Activated naive CD4-positive, alpha-beta T cell treated with Interleukin-2 at 50 U/mL for 16 hours (primary cell): ENCODE results near the gene NXPH4.

Experiments
- DNase-seq: peaks from one replicate; pipeline ENCODE4 v3.0.0-alpha.2; 2020

NXPH4 gene

DNA sequence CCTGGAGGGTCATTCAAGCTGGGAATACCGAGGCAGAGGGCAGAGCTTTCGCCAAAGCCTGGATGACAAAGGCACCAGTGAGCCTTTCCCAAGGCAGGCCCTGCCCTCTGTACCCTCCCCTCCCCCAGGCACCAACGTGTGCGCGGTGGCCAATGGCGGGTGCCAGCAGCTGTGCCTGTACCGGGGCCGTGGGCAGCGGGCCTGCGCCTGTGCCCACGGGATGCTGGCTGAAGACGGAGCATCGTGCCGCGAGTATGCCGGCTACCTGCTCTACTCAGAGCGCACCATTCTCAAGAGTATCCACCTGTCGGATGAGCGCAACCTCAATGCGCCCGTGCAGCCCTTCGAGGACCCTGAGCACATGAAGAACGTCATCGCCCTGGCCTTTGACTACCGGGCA lies 31.2 kb upstream of the NXPH4 start:
- no peak for DNase-seq

DNA sequence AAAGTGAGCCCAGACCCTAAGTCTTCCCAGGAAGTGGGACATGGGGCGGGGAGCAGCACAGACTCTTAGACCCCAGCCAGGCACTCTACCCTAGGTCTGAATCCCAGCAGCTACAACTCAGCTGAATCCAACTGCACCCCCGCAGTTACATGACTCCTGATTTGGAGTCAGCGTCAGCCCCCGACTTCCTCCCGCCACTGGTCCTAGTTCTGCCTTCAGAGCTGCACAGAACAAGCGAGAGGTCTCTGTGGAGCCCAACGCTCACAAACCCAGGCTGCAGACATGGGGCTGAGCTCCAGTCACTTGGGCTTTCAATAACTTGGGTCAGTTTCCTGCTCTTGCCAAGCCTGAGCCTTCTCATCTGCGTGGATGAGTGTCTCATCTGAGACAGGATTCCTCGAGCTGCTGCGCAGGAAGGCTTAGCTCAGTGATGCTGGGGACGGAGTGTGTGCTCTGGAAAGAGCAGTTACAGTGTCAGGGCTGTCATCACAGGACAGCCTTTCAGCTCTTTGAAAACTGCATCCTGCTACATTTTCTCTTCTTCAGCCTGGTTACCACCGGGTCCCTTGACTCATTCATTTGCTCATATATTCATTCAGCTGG lies 30.6 kb upstream of the NXPH4 start:
- no peak for DNase-seq

DNA sequence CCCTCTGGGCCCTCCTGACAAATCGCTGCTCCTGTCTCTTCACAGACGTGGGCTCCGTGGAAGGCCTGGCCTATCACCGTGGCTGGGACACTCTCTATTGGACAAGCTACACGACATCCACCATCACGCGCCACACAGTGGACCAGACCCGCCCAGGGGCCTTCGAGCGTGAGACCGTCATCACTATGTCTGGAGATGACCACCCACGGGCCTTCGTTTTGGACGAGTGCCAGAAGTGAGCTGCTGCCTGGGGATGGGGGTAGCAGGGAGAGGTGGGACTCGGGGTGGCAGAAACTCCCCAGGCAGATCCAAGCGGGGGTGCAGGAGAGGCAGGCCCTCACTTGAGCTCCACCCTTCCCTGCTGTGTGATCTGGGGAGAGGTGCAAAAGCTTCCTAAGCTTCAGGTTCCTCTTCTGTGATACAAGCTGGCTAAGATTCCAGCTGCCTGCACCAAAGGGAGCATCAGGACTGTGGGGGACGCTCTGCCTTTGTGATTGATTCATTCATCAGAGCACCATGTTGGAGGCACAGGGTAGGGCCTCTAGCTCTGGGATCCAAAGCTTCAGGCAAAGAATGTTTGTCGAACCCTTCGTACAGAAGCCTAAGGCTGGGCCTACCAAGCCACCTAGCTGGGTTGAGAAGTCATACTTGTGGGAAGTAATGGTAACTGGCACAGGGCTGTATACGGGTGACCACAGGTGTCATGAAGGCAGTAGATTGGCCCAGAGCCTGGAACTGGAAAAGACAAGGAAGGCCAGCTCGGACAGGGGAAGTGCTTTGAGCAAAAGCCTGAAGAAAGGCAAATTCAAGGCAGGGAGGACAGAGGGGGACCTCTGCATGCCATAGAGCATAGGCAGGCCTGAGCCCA lies 29.1 kb upstream of the NXPH4 start:
- DNase-seq: no peak

DNA sequence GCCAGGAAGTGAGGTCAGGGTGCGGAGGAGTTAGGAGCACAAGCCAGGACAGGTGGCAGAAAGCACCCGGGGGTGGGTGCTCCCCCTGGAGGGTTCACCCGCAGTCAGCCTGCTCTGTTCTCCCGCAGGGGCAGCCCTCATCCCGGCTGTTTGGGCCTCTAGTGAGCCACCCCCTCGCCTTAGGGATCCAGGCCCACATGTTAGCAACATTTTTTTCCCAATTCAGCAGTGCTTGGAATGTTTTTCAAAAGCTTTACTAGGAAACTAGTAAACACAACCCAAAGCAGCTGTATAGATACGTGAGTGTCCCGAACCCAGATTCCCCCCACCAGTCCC lies 28.5 kb upstream of the NXPH4 start:
- DNase-seq: no peak

DNA sequence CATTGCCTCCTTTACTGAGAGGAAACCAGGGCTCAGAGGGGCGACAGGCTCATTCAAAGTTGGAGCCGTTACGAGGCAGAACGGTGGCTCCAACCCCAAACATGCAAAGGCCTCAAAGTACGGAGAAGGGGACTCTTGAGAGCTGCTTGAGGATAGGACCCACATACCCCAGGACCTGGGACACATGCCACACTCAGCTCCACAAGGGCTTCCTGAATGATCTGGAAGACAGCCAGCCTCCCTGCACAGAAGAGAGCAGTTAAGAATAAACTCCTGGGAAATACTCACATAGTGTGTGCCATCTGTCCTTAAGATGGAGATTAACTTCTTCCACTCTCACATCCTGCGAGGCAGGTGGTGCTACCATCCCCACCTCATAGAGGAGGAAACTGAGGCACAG lies 26.6 kb upstream of the NXPH4 start:
- no peak for DNase-seq

DNA sequence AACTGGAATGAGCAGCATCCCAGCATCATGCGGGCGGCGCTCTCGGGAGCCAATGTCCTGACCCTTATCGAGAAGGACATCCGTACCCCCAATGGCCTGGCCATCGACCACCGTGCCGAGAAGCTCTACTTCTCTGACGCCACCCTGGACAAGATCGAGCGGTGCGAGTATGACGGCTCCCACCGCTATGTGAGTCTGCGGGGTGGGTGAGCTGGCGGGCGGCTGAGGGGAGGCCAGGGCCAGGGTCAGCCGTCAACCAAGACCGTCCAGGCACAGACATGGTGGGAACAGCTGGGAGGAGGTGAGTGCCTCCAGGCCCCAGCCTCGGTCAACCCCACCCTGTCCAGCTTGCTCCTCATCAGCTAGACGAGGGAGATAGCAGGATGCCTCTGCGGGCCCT lies 25.8 kb upstream of the NXPH4 start:
- no peak for DNase-seq

DNA sequence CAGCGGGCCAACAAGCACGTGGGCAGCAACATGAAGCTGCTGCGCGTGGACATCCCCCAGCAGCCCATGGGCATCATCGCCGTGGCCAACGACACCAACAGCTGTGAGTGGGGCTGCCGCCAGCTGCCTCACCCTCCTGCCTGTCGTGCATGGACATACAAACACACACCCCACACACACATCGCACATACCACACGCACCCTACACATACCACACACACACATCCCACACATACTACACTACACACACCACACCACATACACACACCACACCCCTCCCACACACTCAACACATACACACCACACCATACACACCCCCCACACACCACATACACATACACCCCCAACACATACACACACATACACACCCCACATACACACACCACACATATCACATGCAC lies 25.2 kb upstream of the NXPH4 start:
- DNase-seq: no peak

DNA sequence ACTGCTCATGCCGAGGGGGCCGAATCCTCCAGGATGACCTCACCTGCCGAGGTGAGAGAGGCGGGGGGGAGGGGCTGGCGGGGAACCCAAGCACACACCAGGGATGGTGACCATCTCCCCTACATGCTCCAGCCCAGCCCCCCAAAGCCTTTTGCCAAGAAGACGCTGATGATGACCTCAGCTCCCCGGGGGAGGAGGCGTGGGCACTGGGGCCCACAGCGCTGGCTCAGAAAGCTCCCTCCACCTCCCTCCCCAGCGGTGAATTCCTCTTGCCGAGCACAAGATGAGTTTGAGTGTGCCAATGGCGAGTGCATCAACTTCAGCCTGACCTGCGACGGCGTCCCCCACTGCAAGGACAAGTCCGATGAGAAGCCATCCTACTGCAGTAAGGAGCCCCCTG lies 23.7 kb upstream of the NXPH4 start:
- DNase-seq: no peak

DNA sequence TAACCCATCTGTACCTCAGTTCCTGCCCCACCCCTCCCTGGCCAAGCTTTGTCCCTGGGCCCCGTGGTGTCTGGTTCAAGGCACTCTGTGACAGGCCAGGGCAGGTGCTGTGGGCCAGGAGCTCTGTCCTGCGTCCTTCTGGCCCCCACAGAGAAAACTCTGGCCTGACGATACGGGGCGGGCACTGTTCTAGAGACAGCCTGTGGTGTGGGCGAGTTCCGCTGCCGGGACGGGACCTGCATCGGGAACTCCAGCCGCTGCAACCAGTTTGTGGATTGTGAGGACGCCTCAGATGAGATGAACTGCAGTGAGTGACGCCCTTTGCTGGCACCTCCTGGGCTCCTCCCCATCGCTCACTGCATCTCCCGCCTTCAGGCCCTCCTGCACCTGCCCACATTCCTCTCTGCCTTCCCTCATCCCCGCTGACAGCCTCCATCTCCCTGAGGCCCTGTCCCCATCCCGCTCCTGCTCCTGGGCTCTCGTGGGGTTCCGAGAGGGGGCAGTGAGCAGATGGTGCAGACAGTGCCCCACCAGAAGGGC lies 22.8 kb upstream of the NXPH4 start:
- no peak for DNase-seq

DNA sequence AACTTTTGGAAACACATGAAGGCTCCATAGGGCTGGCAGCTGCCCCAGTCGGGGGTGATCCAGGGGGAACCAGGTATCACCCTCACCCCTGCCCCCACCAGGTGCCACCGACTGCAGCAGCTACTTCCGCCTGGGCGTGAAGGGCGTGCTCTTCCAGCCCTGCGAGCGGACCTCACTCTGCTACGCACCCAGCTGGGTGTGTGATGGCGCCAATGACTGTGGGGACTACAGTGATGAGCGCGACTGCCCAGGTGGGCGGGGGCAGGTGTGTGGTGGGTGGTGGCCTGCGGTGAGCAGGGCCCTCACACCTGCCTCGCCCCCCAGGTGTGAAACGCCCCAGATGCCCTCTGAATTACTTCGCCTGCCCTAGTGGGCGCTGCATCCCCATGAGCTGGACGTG lies 22.3 kb upstream of the NXPH4 start:
- no peak for DNase-seq

DNA sequence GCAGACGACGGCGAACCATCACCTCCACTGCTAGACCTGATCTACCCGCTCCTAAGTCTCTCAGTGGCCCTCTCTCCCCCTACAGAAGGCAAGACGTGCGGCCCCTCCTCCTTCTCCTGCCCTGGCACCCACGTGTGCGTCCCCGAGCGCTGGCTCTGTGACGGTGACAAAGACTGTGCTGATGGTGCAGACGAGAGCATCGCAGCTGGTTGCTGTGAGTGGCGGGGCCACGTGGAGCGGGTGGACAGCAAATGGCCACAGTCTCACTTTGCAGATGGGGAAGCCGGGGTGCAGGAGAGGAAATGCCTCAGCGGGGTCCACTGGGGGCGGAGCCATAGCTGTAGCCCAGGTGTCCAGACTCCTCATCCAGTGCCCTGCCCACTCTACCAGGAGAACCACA lies 21.4 kb upstream of the NXPH4 start:
- no peak for DNase-seq

DNA sequence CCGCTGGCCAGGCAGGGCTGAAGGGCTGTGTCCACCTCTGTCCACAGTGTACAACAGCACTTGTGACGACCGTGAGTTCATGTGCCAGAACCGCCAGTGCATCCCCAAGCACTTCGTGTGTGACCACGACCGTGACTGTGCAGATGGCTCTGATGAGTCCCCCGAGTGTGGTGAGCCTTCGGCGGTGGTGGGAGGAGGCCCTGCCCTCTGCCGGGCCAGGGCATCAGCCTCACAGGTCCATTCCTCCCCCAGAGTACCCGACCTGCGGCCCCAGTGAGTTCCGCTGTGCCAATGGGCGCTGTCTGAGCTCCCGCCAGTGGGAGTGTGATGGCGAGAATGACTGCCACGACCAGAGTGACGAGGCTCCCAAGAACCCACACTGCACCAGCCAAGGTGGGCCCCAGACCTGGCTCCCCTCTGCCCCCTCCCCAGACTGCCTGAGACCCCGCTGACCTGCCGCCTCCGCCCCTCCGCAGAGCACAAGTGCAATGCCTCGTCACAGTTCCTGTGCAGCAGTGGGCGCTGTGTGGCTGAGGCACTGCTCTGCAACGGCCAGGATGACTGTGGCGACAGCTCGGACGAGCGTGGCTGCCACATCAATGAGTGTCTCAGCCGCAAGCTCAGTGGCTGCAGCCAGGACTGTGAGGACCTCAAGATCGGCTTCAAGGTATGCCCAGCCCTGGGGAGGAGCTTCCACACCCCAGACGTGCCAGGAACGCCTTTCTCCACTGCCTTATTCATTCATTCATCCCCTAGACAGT lies 20.8 kb upstream of the NXPH4 start:
- DNase-seq: no peak

DNA sequence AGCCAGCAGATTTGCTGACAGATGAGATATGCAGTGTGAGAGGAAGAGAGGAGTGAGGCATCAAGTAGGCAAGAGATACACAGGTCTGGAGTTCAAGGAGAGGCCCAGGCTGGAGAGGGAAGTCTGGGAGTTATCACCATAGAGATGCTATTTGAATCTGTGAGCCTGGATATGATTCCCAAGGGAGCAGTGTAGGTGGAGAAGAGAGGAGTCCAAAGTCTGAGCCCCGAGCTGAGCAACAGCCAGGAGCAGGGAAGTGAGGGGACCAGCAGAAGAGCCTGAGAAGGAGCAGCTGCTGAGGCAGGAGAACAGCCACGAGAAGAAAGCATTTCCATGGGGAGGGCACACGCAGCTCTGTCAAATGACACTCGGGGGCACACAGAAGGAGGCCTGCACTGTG lies 20.2 kb upstream of the NXPH4 start:
- DNase-seq: no peak

DNA sequence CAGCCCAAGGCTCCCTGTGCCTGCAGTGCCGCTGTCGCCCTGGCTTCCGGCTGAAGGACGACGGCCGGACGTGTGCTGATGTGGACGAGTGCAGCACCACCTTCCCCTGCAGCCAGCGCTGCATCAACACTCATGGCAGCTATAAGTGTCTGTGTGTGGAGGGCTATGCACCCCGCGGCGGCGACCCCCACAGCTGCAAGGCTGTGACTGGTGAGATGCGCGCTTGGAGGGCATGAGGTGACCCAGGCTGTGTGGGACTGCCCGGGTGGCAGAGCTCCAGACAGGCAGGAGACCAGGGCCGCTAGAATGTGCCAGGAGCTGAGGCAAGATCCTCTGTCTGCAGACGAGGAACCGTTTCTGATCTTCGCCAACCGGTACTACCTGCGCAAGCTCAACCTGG lies 19.6 kb upstream of the NXPH4 start:
- no peak for DNase-seq

DNA sequence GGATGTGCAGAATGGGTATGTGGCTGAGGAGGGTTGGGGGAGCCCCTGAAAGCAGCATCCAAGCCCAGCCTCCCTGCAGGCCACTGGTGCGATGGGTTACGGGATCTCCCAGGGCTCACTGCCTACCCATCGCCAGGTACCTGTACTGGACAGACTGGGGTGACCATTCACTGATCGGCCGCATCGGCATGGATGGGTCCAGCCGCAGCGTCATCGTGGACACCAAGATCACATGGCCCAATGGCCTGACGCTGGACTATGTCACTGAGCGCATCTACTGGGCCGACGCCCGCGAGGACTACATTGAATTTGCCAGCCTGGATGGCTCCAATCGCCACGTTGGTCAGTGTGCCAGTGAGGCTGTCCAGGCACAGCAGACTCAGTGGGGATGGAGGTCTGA lies 18.3 kb upstream of the NXPH4 start:
- DNase-seq: no peak

DNA sequence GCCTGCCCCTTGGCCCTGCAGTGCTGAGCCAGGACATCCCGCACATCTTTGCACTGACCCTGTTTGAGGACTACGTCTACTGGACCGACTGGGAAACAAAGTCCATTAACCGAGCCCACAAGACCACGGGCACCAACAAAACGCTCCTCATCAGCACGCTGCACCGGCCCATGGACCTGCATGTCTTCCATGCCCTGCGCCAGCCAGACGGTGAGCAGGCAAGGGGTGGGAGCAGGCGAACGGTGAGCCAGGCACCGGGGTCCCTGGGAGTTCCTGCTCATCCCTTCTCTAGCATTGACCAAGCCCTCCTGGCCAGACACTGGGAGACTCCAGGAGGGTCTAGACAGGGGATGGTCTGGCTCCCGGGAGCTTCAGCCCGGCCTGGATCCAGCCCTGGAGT lies 17.4 kb upstream of the NXPH4 start:
- DNase-seq: no peak

DNA sequence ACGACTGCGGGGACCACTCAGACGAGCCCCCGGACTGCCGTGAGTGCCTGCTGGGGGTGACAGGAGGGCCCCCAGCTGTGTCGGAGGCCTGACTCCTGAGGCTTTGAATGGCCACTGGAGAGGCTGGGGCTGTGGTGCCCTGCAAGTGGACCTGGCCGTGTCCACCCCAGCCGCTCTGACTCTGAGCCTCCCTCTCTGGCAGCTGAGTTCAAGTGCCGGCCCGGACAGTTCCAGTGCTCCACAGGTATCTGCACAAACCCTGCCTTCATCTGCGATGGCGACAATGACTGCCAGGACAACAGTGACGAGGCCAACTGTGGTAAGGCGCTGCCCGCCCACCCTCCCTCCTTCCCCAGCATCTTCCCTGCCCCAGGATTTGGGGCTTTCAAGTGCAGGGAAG lies 16.1 kb upstream of the NXPH4 start:
- DNase-seq: no peak

DNA sequence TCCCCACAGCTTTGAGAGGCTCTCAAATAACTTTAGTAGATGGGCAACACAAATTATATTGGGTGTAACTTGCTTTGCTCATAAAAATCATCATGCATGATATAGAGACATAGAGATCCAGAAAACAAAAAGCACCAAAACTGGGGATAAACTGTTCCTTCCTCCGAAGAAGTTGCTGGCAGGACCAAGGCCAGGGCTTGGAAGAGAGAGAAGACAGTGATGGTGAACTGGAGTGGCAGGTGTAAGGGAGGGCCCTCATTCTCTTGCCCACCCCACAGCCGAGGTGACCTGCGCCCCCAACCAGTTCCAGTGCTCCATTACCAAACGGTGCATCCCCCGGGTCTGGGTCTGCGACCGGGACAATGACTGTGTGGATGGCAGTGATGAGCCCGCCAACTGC lies 15.4 kb upstream of the NXPH4 start:
- no peak for DNase-seq

DNA sequence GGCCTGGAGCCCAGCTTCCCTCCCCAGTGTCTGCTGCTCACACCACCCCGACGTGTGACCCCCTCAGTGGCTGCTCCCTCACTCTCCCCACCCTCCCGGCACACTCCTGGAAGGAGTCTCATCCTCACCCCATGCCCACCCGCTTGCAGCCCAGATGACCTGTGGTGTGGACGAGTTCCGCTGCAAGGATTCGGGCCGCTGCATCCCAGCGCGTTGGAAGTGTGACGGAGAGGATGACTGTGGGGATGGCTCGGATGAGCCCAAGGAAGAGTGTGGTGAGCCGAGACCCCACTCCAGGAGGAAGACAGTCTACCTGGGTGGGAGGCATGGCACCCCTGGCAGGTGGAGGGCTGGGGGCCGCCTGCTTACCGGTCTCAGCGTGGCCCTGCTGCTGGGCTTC lies 15.0 kb upstream of the NXPH4 start:
- DNase-seq: no peak

DNA sequence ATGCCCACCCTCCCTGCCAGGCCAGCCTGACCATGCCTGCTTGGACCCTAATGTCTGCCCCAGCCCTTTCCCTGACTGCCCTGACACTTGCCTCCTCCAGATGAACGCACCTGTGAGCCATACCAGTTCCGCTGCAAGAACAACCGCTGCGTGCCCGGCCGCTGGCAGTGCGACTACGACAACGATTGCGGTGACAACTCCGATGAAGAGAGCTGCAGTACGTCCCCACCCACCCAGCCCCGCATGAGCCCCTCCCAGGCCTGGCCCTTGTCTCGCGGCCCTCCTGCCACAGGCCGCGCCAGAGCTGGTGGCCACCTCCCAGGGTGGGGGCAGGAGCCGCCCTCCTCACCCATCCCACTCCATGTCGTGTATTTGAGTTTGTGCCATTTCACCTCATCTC lies 14.3 kb upstream of the NXPH4 start:
- DNase-seq: no peak

DNA sequence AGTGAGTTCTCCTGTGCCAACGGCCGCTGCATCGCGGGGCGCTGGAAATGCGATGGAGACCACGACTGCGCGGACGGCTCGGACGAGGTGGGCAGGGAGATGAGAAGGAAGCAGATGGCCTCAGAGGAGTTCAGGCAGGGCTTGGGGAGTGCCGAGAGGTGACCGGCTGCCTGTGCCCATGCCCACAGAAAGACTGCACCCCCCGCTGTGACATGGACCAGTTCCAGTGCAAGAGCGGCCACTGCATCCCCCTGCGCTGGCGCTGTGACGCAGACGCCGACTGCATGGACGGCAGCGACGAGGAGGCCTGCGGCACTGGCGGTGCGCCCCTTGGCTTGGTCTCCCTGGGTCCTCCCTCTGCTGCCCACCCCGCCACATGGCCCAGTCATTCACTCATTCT lies 13.4 kb upstream of the NXPH4 start:
- DNase-seq: no peak

DNA sequence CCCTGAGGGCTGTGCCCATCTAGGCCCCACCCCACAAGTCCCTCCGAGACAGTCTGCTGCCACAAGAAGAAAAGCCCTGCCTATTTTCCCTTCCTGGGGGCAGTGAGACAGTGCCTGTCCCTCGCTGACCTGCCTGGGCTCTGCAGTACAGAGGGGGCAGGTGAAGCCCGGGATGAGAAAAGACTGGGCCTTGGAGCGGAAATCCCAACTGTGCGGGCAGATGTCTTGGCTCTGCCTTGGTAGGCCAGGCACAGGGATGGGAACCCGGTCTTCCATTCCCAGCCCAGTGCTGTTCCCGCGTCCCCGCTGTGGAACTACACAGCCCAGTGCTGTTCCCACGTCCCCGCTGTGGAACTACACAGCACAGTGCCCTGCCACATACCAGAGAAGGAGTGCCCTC lies 12.8 kb upstream of the NXPH4 start:
- no peak for DNase-seq

DNA sequence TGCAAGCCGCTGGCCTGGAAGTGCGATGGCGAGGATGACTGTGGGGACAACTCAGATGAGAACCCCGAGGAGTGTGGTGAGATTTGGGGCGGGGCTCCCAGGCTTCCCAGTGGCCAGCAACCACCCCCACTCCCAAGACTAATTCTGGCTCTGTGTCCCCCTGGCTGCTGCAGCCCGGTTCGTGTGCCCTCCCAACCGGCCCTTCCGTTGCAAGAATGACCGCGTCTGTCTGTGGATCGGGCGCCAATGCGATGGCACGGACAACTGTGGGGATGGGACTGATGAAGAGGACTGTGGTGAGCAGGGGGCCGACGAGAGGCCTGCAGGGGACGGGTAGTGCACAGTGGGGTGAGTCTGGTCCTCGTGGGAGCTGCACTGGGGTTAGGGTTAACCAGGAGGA lies 12.1 kb upstream of the NXPH4 start:
- DNase-seq: no peak

DNA sequence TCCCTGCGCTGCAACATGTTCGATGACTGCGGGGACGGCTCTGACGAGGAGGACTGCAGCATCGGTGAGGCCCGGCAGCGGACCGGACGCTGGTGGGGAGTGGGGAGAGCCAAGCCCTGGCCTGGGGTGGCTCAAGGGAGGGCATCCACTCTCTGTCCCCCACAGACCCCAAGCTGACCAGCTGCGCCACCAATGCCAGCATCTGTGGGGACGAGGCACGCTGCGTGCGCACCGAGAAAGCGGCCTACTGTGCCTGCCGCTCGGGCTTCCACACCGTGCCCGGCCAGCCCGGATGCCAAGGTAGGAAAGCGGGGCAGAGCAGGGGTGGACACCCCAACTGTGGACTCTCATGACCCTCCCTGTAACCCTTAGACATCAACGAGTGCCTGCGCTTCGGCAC lies 11.4 kb upstream of the NXPH4 start:
- DNase-seq: no peak
